Stimulated activated naive B cell treated with anti-CD40 and anti-IgM and Interleukin-4, amounts not matched to agents 10 μg/mL and 1 μg/mL and 100 μg/mL, for 72 hours (primary cell): ENCODE data around the gene ADAM12.

ENCODE experiments used
- ATAC-seq, 2 donors: fragments of 150-1000 bp; cut with Tn5 transposase; replicated peaks; 2 replicates each; pipeline ENCODE4 v1.10.0; 2021; ENCODE audit warnings: moderate library complexity in 1 of 2
- DNase-seq: peaks from one replicate; pipeline ENCODE4 v3.0.0; 2021
- H3K27ac Mint-ChIP-seq: one replicate; pipeline ENCODE4 v1.8.0; 2022; ENCODE audit warnings: mild to moderate bottlenecking, mixed read lengths
- H3K27me3 Mint-ChIP-seq, 2 donors: one replicate each; pipeline ENCODE4 v1.8.0; 2022; ENCODE audit warnings: mixed read lengths in 2 of 2
- H3K36me3 Mint-ChIP-seq, 2 donors: one replicate each; pipeline ENCODE4 v1.8.0; 2022; ENCODE audit warnings: mixed read lengths in 2 of 2, mild to moderate bottlenecking in 1 of 2
- H3K4me1 Mint-ChIP-seq, 2 donors: one replicate each; pipeline ENCODE4 v1.8.0; 2022; ENCODE audit warnings: mixed read lengths in 2 of 2, mild to moderate bottlenecking in 1 of 2
- H3K4me3 Mint-ChIP-seq, 2 donors: one replicate each; pipeline ENCODE4 v1.8.0; 2022; ENCODE audit warnings: mild to moderate bottlenecking in 2 of 2, mixed read lengths in 2 of 2, moderate library complexity in 1 of 2
- H3K9me3 Mint-ChIP-seq, 2 donors: one replicate each; pipeline ENCODE4 v1.8.0; 2022; ENCODE audit warnings: mixed read lengths in 2 of 2, mild to moderate bottlenecking in 1 of 2

Gene ADAM12

GRCh38 chr10:126226205-126226604 lies 162.1 kb downstream of the ADAM12 start:
- H3K4me1 Mint-ChIP-seq = no peaks in the 10 kb centered on the region
- ATAC-seq (no peak), DNase-seq (no peak)
- H3K27me3 Mint-ChIP-seq = no peaks in the 10 kb centered on the region
- no peaks in the 10 kb centered on the region for H3K36me3 Mint-ChIP-seq
- no peak overlapping the region for H3K27ac Mint-ChIP-seq
- no peaks in the 10 kb centered on the region for H3K9me3 Mint-ChIP-seq
- H3K4me3 Mint-ChIP-seq = no peak overlapping the region

- no peak overlapping the region for H3K27ac Mint-ChIP-seq
- ATAC-seq (no peak), DNase-seq (no peak)
- peaks cover 0 to 5% of the 10 kb centered on the region in 2 donors for H3K27me3 Mint-ChIP-seq
- no peaks in the 10 kb centered on the region for H3K36me3 Mint-ChIP-seq
- H3K4me1 Mint-ChIP-seq = no peaks in the 10 kb centered on the region
- no peak overlapping the region for H3K4me3 Mint-ChIP-seq
- H3K9me3 Mint-ChIP-seq = no peaks in the 10 kb centered on the region
Measured at GRCh38 chr10:126225672-126226008, 162.6 kb downstream of the ADAM12 start.

GRCh38 chr10:126224967-126225671 lies 163.2 kb downstream of the ADAM12 start:
- no peaks in the 10 kb centered on the region for H3K36me3 Mint-ChIP-seq
- H3K9me3 Mint-ChIP-seq = no peaks in the 10 kb centered on the region
- no peaks in the 10 kb centered on the region for H3K4me1 Mint-ChIP-seq
- DNase-seq = no peak
- no peak for ATAC-seq
- H3K27ac Mint-ChIP-seq = no peak overlapping the region
- H3K4me3 Mint-ChIP-seq = no peak overlapping the region
- peaks cover 0 to 6% of the 10 kb centered on the region in 2 donors for H3K27me3 Mint-ChIP-seq

GRCh38 chr10:126223512-126224067 lies 164.7 kb downstream of the ADAM12 start:
- ATAC-seq = no peak
- H3K4me3 Mint-ChIP-seq = no peak overlapping the region
- no peaks in the 10 kb centered on the region for H3K36me3 Mint-ChIP-seq
- H3K4me1 Mint-ChIP-seq = no peaks in the 10 kb centered on the region
- no peaks in the 10 kb centered on the region for H3K9me3 Mint-ChIP-seq
- H3K27ac Mint-ChIP-seq = no peak overlapping the region
- no peak for DNase-seq
- peaks cover 0 to 6% of the 10 kb centered on the region in 2 donors for H3K27me3 Mint-ChIP-seq

GRCh38 chr10:126222736-126223511 lies 165.4 kb downstream of the ADAM12 start:
- H3K4me3 Mint-ChIP-seq = no peak overlapping the region

GRCh38 chr10:126221874-126222273 lies 166.4 kb downstream of the ADAM12 start:
- H3K36me3 Mint-ChIP-seq = no peaks in the 10 kb centered on the region
- H3K27ac Mint-ChIP-seq = no peak overlapping the region
- ATAC-seq (no peak), DNase-seq (no peak)
- H3K4me1 Mint-ChIP-seq = no peaks in the 10 kb centered on the region
- peaks cover 0 to 6% of the 10 kb centered on the region in 2 donors for H3K27me3 Mint-ChIP-seq
- H3K4me3 Mint-ChIP-seq = no peak overlapping the region
- no peaks in the 10 kb centered on the region for H3K9me3 Mint-ChIP-seq

More at GRCh38 chr10:126222736-126223511, 165.4 kb downstream of the ADAM12 start:
- Mint-ChIP-seq H3K27me3 (peaks cover 0 to 6% of the 10 kb centered on the region in 2 donors), H3K27ac (no peak overlapping the region), H3K36me3 (no peaks in the 10 kb centered on the region), H3K9me3 (no peaks in the 10 kb centered on the region), H3K4me1 (no peaks in the 10 kb centered on the region)
- no peak for ATAC-seq
- DNase-seq = no peak

GRCh38 chr10:126218778-126219649 lies 169.3 kb downstream of the ADAM12 start:
- Mint-ChIP-seq H3K9me3 (no peaks in the 10 kb centered on the region), H3K27me3 (peaks cover 7 to 27% of the 10 kb centered on the region in 2 donors), H3K27ac (no peak overlapping the region), H3K4me3 (no peak overlapping the region), H3K4me1 (no peaks in the 10 kb centered on the region), H3K36me3 (no peaks in the 10 kb centered on the region)
- DNase-seq (no peak), ATAC-seq (no peak)

- no peak overlapping the region for H3K27ac Mint-ChIP-seq
- H3K4me1 Mint-ChIP-seq = no peaks in the 10 kb centered on the region
- H3K4me3 Mint-ChIP-seq = no peak overlapping the region
- H3K36me3 Mint-ChIP-seq = no peaks in the 10 kb centered on the region
- no peaks in the 10 kb centered on the region for H3K9me3 Mint-ChIP-seq
- peaks cover 7 to 27% of the 10 kb centered on the region in 2 donors for H3K27me3 Mint-ChIP-seq
- ATAC-seq (no peak), DNase-seq (no peak)
Measured at GRCh38 chr10:126218174-126218573, 170.1 kb downstream of the ADAM12 start.

- Mint-ChIP-seq H3K4me1 (no peaks in the 10 kb centered on the region), H3K4me3 (no peak overlapping the region), H3K9me3 (peaks cover 0 to under 1% of the 10 kb centered on the region in 2 donors), H3K36me3 (no peaks in the 10 kb centered on the region), H3K27me3 (peaks cover 8 to 31% of the 10 kb centered on the region in 2 donors), H3K27ac (no peak overlapping the region)
- DNase-seq = no peak
- no peak for ATAC-seq
Measured at GRCh38 chr10:126216632-126216961, 171.7 kb downstream of the ADAM12 start.

GRCh38 chr10:126215746-126216631 lies 172.3 kb downstream of the ADAM12 start:
- ATAC-seq (no peak), DNase-seq (no peak)
- Mint-ChIP-seq H3K4me3 (no peak overlapping the region), H3K4me1 (no peaks in the 10 kb centered on the region), H3K36me3 (no peaks in the 10 kb centered on the region), H3K9me3 (peaks cover 0 to 2% of the 10 kb centered on the region in 2 donors), H3K27ac (no peak overlapping the region), H3K27me3 (peaks cover 14 to 34% of the 10 kb centered on the region in 2 donors)

- H3K27ac Mint-ChIP-seq = no peak overlapping the region
- ATAC-seq (no peak), DNase-seq (no peak)
- H3K36me3 Mint-ChIP-seq = no peaks in the 10 kb centered on the region
- peaks cover 26 to 40% of the 10 kb centered on the region in 2 donors for H3K27me3 Mint-ChIP-seq
- H3K9me3 Mint-ChIP-seq = peaks cover 0 to 2% of the 10 kb centered on the region in 2 donors
- no peak overlapping the region for H3K4me3 Mint-ChIP-seq
- no peaks in the 10 kb centered on the region for H3K4me1 Mint-ChIP-seq
Measured at GRCh38 chr10:126214679-126215078, 173.6 kb downstream of the ADAM12 start.

- Mint-ChIP-seq H3K4me3 (no peak overlapping the region), H3K36me3 (no peaks in the 10 kb centered on the region), H3K4me1 (no peaks in the 10 kb centered on the region)
Measured at GRCh38 chr10:126214021-126214420, 174.3 kb downstream of the ADAM12 start.

GRCh38 chr10:126212738-126213137 lies 175.5 kb downstream of the ADAM12 start:
- H3K27me3 Mint-ChIP-seq = peaks cover 26 to 41% of the 10 kb centered on the region in 2 donors
- no peaks in the 10 kb centered on the region for H3K36me3 Mint-ChIP-seq
- no peak for ATAC-seq
- no peak overlapping the region for H3K27ac Mint-ChIP-seq
- DNase-seq = no peak
- peaks cover 0 to 2% of the 10 kb centered on the region in 2 donors for H3K9me3 Mint-ChIP-seq
- H3K4me1 Mint-ChIP-seq = no peaks in the 10 kb centered on the region
- H3K4me3 Mint-ChIP-seq = no peak overlapping the region

More at GRCh38 chr10:126214021-126214420, 174.3 kb downstream of the ADAM12 start:
- ATAC-seq (no peak), DNase-seq (no peak)
- Mint-ChIP-seq H3K9me3 (peaks cover 0 to 2% of the 10 kb centered on the region in 2 donors), H3K27ac (no peak overlapping the region), H3K27me3 (peaks cover 26 to 41% of the 10 kb centered on the region in 2 donors)
